Peyer's patch (tissue), 4 donors: ENCODE results near the gene DOCK2. TPM values are rescaled to one million over a fixed set of nuclear protein-coding genes. Genes with fewer than 3 reads are reported as not detected.

Source experiments
- DNase-seq, 3 donors: peaks; one replicate each; pipeline ENCODE4 v3.0.0-alpha.2; 2017 to 2019
- H3K27ac ChIP-seq, 4 donors: fragments of 200-600 bp; sonication (generic); one replicate each; pipeline ENCODE4 v1.5.1; 2016 to 2019
- H3K27me3 ChIP-seq, 2 donors: fragments of 200-600 bp; sonication (generic); one replicate each; pipeline ENCODE4 v1.5.1; 2019
- H3K36me3 ChIP-seq, 3 donors: fragments of 200-600 bp; sonication (generic); one replicate each; pipeline ENCODE4 v1.5.1; 2016 to 2019
- H3K4me1 ChIP-seq, 4 donors: fragments of 200-600 bp; sonication (generic); one replicate each; pipeline ENCODE4 v1.5.1; 2016 to 2019
- H3K4me3 ChIP-seq, 4 donors: fragments of 200-600 bp; sonication (generic); 1 replicate in 3 of 4; 2 replicates in 1 of 4; pipeline ENCODE4 v1.5.1; 2016 to 2019; ENCODE audit warnings: mild to moderate bottlenecking in 1 of 4
- H3K9me3 ChIP-seq, 4 donors: fragments of 200-600 bp; sonication (generic); one replicate each; pipeline ENCODE4 v1.5.1; 2016 to 2019; ENCODE audit warnings: mild to moderate bottlenecking in 1 of 4
- POLR2A ChIP-seq, 2 donors: fragments of 450-650 bp; IDR thresholded peaks; one replicate each; pipeline ENCODE4 v1.5.1; 2017; ENCODE audit warnings: antibody characterized with exemption in 2 of 2, mild to moderate bottlenecking in 2 of 2, moderate library complexity in 2 of 2
- total RNA-seq, 4 donors: library from RNA; depleted of rRNA; stranded (reverse); fragments of >200 nt; gene quantifications; one replicate each; pipeline ENCODE4 v1.1.0, GENCODE V29; 2016
- TF ChIP-seq, protein P1 (sequence below), 6 experiments: fragments of 450-650 bp in 4 of 6; fragments of 200-600 bp in 2 of 6; sonication (generic) in 1 of 6; IDR thresholded peaks; one replicate each; pipeline ENCODE4 v1.5.1; 2017 to 2019; ENCODE audit warnings: antibody characterized with exemption in 6 of 6, mild to moderate bottlenecking in 3 of 6, moderate library complexity in 1 of 6

Gene DOCK2
- total RNA-seq, 4 donors from 2014 or later = 13.8 to 200 (median 17.8) TPM

DNA sequence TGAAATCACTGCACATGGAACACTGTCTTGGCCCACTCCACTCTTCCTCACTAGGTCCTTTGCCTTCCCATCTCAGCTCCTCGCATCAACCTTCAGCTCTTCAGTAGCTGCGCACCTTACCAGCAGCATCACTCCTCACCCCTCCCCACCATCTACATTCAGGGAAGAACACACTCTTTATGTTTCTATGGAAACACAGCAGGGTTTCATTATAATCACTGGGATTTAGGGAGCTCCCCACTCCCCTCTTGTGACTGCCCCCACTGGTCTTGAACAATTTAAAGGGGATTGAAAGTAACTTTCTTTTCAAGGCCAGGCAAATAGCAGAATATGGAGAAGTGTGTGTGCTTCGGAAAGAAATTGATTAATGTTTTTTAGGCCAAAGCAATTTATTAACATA is 232.0 kb downstream of the DOCK2 start:
- H3K9me3 ChIP-seq = no peaks in the 10 kb centered on the region
- no peaks in the 10 kb centered on the region for H3K4me1 ChIP-seq
- H3K4me3 ChIP-seq = no peak overlapping the region
- no peak overlapping the region for H3K27ac ChIP-seq
- no peaks in the 10 kb centered on the region for H3K36me3 ChIP-seq
- TF ChIP-seq, protein P1, sequence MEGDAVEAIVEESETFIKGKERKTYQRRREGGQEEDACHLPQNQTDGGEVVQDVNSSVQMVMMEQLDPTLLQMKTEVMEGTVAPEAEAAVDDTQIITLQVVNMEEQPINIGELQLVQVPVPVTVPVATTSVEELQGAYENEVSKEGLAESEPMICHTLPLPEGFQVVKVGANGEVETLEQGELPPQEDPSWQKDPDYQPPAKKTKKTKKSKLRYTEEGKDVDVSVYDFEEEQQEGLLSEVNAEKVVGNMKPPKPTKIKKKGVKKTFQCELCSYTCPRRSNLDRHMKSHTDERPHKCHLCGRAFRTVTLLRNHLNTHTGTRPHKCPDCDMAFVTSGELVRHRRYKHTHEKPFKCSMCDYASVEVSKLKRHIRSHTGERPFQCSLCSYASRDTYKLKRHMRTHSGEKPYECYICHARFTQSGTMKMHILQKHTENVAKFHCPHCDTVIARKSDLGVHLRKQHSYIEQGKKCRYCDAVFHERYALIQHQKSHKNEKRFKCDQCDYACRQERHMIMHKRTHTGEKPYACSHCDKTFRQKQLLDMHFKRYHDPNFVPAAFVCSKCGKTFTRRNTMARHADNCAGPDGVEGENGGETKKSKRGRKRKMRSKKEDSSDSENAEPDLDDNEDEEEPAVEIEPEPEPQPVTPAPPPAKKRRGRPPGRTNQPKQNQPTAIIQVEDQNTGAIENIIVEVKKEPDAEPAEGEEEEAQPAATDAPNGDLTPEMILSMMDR (IDR thresholded peaks at IDR 0.05) = no peak
- no peak for TF ChIP-seq POLR2A (IDR thresholded peaks at IDR 0.05)
- no peak for DNase-seq
- H3K27me3 ChIP-seq = no peaks in the 10 kb centered on the region

DNA sequence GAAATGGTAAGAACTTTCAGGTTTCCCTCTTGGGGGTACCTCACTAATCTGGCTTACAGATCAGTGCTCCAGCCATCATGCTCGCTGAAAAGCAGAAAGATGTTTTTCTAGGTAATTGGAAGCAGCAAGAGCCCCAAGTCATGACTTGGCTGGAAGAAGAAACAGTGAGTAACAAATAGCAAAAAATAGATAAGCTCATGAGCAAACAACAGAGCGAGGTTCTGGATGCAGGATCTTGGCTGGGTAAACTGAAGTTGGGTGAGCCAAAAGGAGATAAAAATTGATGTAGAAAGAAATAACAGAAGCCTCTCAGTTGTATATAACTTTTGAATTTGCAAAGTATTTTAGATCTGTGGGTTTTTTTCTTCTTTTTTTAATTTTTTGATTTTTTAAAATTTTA is 233.1 kb downstream of the DOCK2 start:
- TF ChIP-seq, protein P1 (IDR thresholded peaks at IDR 0.05) = no peak
- no peak for TF ChIP-seq POLR2A (IDR thresholded peaks at IDR 0.05)
- no peak for DNase-seq
- H3K4me1 ChIP-seq = no peaks in the 10 kb centered on the region
- H3K27ac ChIP-seq = no peak overlapping the region
- H3K27me3 ChIP-seq = no peaks in the 10 kb centered on the region
- no peaks in the 10 kb centered on the region for H3K36me3 ChIP-seq
- H3K4me3 ChIP-seq = no peak overlapping the region
- no peaks in the 10 kb centered on the region for H3K9me3 ChIP-seq

DNA sequence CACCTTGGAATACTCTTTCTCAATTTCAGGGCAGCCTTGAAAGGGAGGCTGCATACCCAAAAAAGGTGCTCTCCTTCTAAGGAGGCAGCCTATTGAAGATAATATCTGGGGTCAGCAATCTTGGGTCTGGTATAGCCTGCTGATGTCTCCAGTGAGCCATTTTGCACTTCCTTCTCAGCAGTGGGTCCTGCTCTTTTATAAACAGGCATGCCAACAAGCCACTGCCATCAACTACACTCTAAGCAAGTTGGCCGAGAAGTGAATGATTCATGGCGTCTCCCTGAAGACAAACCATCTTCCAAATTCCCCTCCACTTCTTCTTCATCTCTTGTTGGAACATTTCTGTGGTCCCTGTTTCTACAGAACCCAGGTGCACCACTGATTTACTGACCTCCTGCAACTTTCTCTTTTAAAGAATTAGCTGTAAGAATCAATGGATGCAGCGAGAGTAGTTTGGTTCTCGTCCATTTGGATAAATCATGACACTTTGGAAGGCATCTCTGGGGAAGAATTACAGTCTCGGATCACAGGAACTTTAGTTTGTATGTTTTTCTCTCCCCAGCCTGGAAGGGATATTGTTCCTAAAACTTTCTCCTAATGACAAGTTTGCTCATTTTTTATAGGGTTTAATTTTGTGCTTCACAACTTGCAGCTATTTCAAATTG is 234.9 kb downstream of the DOCK2 start:
- no peaks in the 10 kb centered on the region for H3K9me3 ChIP-seq
- H3K27ac ChIP-seq = no peak overlapping the region
- no peak overlapping the region for H3K4me3 ChIP-seq
- no peaks in the 10 kb centered on the region for H3K4me1 ChIP-seq
- no peaks in the 10 kb centered on the region for H3K36me3 ChIP-seq
- H3K27me3 ChIP-seq = no peaks in the 10 kb centered on the region
- TF ChIP-seq, protein P1 (IDR thresholded peaks at IDR 0.05) = no peak
- TF ChIP-seq POLR2A (IDR thresholded peaks at IDR 0.05) = no peak
- DNase-seq = no peak

DNA sequence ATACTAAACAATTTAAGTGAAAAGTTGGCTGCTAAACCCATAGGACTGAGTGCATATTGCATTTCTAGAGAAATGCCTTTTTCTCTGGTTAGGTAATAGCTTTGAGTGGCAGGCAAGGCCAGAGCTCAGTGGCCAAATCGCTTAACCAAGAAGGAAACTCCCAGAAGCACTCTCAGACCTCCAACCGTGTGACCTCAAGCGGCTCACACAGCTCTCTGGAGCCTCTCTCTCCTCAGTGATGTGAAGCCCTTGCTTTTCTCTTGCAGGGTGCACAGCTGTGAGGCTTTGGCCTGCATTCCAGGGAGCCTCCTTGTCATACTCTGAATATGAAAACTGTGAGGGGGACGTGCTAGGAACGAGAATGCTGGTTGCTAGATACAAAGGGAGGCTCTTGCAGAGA is 236.6 kb downstream of the DOCK2 start:
- no peak overlapping the region for H3K4me3 ChIP-seq
- no peaks in the 10 kb centered on the region for H3K9me3 ChIP-seq
- H3K27ac ChIP-seq = no peak overlapping the region
- H3K4me1 ChIP-seq = no peaks in the 10 kb centered on the region
- DNase-seq = no peak
- TF ChIP-seq, protein P1 (IDR thresholded peaks at IDR 0.05) = no peak
- TF ChIP-seq POLR2A (IDR thresholded peaks at IDR 0.05) = no peak
- no peaks in the 10 kb centered on the region for H3K27me3 ChIP-seq
- H3K36me3 ChIP-seq = no peaks in the 10 kb centered on the region

DNA sequence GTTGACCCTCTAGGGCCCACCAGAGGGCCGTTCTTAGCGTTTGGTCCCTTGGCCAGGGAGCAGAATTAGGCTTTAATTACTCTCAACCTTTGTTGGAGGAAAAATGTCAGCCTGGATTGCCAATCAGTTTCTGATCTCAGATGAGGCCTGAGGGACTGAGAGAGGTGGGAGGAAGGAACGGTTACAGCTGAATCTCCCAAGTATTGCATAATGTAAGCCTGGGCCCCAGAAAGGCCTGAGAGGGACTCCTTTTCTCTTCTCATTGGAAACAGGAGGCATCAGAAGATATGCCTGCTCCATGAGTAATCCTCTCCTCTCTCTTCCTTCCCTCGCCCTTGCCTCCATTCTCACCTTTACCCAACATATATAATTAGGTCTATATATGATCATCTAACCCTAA is 237.5 kb downstream of the DOCK2 start:
- no peaks in the 10 kb centered on the region for H3K9me3 ChIP-seq
- H3K36me3 ChIP-seq = no peaks in the 10 kb centered on the region
- no peaks in the 10 kb centered on the region for H3K27me3 ChIP-seq
- H3K4me3 ChIP-seq = no peak overlapping the region
- TF ChIP-seq, protein P1 (IDR thresholded peaks at IDR 0.05) = no peak
- no peak for TF ChIP-seq POLR2A (IDR thresholded peaks at IDR 0.05)
- no peak overlapping the region for H3K27ac ChIP-seq
- H3K4me1 ChIP-seq = no peaks in the 10 kb centered on the region
- no peak for DNase-seq
